Keratinocyte (primary cell): ENCODE results near the gene CHID1. TPM values are rescaled to one million over a fixed set of nuclear protein-coding genes. Genes with fewer than 3 reads are reported as not detected.

Experiments
- DNase-seq: peaks from one replicate; pipeline ENCODE4 v3.0.0-alpha.2; 2011; ENCODE audit warnings: low read depth, missing footprints, low spot score
- FAIRE-seq: peaks from 2 replicates; lab custom pipeline; 2011; peaks lifted over from hg19 to GRCh38; lab: Jason Lieb, UNC
- H2AFZ ChIP-seq: 2 replicates; pipeline ENCODE4 v1.6.0; 2012; ENCODE audit warnings: low read length, control low read depth, inconsistent platforms; ENCODE audit not compliant: control insufficient read depth
- H3K27ac ChIP-seq: 2 replicates; pipeline ENCODE4 v1.5.1; 2011; ENCODE audit warnings: low read length; ENCODE audit not compliant: control insufficient read depth, insufficient read depth
- H3K27me3 ChIP-seq: 3 replicates; pipeline ENCODE4 v1.6.0; 2011; ENCODE audit warnings: low read length; ENCODE audit not compliant: control insufficient read depth, insufficient read depth; ENCODE audit errors: extremely low read depth
- H3K36me3 ChIP-seq, 2 experiments: 2 replicates in 1 of 2; 3 replicates in 1 of 2; pipeline ENCODE4 v1.5.1; 2011; ENCODE audit warnings: low read length in 2 of 2, mild to moderate bottlenecking in 1 of 2; ENCODE audit not compliant: control insufficient read depth in 2 of 2, insufficient read depth in 2 of 2; ENCODE audit errors: extremely low read depth in 1 of 2
- H3K4me1 ChIP-seq: 3 replicates; pipeline ENCODE4 v1.5.1; 2011; ENCODE audit warnings: low read length; ENCODE audit not compliant: control insufficient read depth, insufficient read depth; ENCODE audit errors: extremely low read depth
- H3K4me2 ChIP-seq: 3 replicates; pipeline ENCODE4 v1.6.0; 2011; ENCODE audit warnings: low read depth, low read length; ENCODE audit not compliant: control insufficient read depth, insufficient read depth; ENCODE audit errors: extremely low read depth
- H3K4me3 ChIP-seq, 3 experiments: fragments of 200-600 bp in 1 of 3; sonication (generic) in 1 of 3; 2 replicates in 2 of 3; 3 replicates in 1 of 3; pipeline ENCODE4 v1.5.1; 2011 to 2016; ENCODE audit warnings: low read length in 3 of 3, mild to moderate bottlenecking in 3 of 3, control low read depth in 2 of 3, inconsistent platforms in 1 of 3, low read depth in 1 of 3, mixed read lengths in 1 of 3, mixed run types in 1 of 3, moderate library complexity in 1 of 3; ENCODE audit not compliant: control insufficient read depth in 2 of 3, insufficient read depth in 2 of 3; ENCODE audit errors: extremely low read depth in 1 of 3
- H3K79me2 ChIP-seq: 2 replicates; pipeline ENCODE4 v1.6.0; 2012; ENCODE audit warnings: low read length; ENCODE audit not compliant: control insufficient read depth, insufficient read depth
- H3K9ac ChIP-seq: 3 replicates; pipeline ENCODE4 v1.6.0; 2011; ENCODE audit warnings: low read length; ENCODE audit not compliant: control insufficient read depth, insufficient read depth; ENCODE audit errors: extremely low read depth
- H3K9me1 ChIP-seq: 3 replicates; pipeline ENCODE4 v1.6.0; 2011; ENCODE audit warnings: low read length; ENCODE audit not compliant: control insufficient read depth, insufficient read depth; ENCODE audit errors: extremely low read depth
- H3K9me3 ChIP-seq: 2 replicates; pipeline ENCODE4 v1.5.1; 2012; ENCODE audit warnings: low read depth, low read length; ENCODE audit not compliant: control insufficient read depth
- H4K20me1 ChIP-seq: 3 replicates; pipeline ENCODE4 v1.6.0; 2011; ENCODE audit warnings: low read length; ENCODE audit not compliant: control insufficient read depth, insufficient read depth; ENCODE audit errors: extremely low read depth
- EZH2 ChIP-seq: IDR thresholded peaks from one replicate; pipeline ENCODE4 v1.6.1; 2012; ENCODE audit warnings: inconsistent platforms, mild to moderate bottlenecking, low read length, moderate library complexity
- dilution Hi-C: fragments of 300-500 bp; cut with MboI; formaldehyde crosslinking; loops from one replicate; pipeline ENCODE4 v1.7.0; 2020; ENCODE audit warnings: low sequenced_read_pairs; ENCODE audit not compliant: extremely low pct_ligation_motif_present
- polyA plus RNA-seq, 5 experiments: library from polyadenylated mRNA; depleted of rRNA in 3 of 5; stranded (reverse) in 3 of 5; stranded (forward) in 1 of 5; unstranded in 1 of 5; fragments of >200 nt; gene quantifications; 1 replicate in 1 of 5; 2 replicates in 3 of 5; 3 replicates in 1 of 5; pipeline versions ENCODE4 v1.2.1 to v1.2.3, GENCODE V29; 2011 to 2012; ENCODE audit warnings: missing spikeins in 2 of 5, low read depth in 1 of 5, low replicate concordance in 1 of 5
- TF ChIP-seq, protein P1 (sequence below), 3 experiments: IDR thresholded peaks in 1 of 3; conservative IDR thresholded peaks in 1 of 3; optimal IDR thresholded peaks in 1 of 3; 2 replicates in 2 of 3; 3 replicates in 1 of 3; pipeline versions ENCODE3 to v1.5.1; 2011; ENCODE audit warnings: low read length in 3 of 3, mild to moderate bottlenecking in 3 of 3, moderate library complexity in 2 of 3, control low read depth in 1 of 3, inconsistent platforms in 1 of 3; ENCODE audit not compliant: insufficient read depth in 2 of 3; ENCODE audit errors: extremely low read depth in 1 of 3

CHID1 gene
- polyA plus RNA-seq, 1 donor (not counting 4 experiments of a cell fraction or from before 2014, with no cell fraction given): 23.0 TPM

DNA sequence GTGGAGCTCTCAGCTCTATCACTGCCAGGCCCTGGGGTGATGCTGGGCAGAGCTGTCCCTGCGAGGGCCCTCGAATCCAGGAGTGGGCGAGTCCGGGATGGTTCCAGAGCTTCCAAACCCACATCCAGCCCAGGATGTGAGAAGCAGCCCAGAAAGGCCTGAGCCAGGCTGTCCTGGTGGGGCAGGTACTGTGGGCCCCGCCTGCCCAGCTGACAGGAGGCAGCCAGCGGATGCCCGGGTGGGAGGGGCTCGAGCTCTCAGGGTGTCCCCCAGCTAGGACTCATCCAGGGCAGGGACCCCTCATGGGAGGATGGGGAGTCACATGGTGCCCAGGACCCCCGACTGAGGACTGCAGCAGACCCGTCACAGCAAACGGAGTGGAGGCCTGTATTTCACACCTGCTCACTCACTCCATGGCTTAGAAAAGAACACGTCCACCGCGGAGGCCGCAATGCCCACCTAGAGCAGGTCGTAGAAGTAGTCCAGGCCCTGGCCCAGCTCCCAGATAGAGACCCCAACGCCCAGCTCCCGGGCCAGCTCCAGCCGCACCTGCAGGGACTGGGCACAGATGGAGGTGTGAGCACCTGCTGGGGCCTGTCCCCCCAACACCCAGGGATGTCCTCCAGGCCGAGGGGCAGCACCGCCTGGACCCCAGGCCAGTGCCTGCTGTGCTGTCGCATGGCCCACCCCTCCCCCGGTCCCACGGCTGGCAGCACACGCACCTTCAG lies 41.0 kb downstream of the CHID1 start:
- dilution Hi-C loops: no loop called here
- Histone ChIP-seq H3K4me3 (no peak overlapping the region), H3K79me2 (no peaks in the 10 kb centered on the region), H3K36me3 (peaks cover 0 to 9% of the 10 kb centered on the region in 2 experiments), H3K27ac (no peak overlapping the region), H3K9me1 (no peaks in the 10 kb centered on the region), H3K4me1 (no peaks in the 10 kb centered on the region), H2AFZ (no peak overlapping the region), H3K4me2 (no peak overlapping the region), H3K9me3 (no peaks in the 10 kb centered on the region), H3K9ac (no peak overlapping the region), H3K27me3 (peaks cover 2% of the 10 kb centered on the region), H4K20me1 (peaks cover 2% of the 10 kb centered on the region)
- DNase-seq (no peak), FAIRE-seq (no peak)
- no peak for TF ChIP-seq EZH2
- TF ChIP-seq, protein P1, sequence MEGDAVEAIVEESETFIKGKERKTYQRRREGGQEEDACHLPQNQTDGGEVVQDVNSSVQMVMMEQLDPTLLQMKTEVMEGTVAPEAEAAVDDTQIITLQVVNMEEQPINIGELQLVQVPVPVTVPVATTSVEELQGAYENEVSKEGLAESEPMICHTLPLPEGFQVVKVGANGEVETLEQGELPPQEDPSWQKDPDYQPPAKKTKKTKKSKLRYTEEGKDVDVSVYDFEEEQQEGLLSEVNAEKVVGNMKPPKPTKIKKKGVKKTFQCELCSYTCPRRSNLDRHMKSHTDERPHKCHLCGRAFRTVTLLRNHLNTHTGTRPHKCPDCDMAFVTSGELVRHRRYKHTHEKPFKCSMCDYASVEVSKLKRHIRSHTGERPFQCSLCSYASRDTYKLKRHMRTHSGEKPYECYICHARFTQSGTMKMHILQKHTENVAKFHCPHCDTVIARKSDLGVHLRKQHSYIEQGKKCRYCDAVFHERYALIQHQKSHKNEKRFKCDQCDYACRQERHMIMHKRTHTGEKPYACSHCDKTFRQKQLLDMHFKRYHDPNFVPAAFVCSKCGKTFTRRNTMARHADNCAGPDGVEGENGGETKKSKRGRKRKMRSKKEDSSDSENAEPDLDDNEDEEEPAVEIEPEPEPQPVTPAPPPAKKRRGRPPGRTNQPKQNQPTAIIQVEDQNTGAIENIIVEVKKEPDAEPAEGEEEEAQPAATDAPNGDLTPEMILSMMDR (optimal IDR thresholded peaks at IDR 0.05 in 1 of 3, IDR thresholded peaks at IDR 0.05 in 1 of 3, conservative IDR thresholded peaks at IDR 0.05 in 1 of 3; ENCODE audit: extremely low read depth in 1 of 3, insufficient read depth in 2 of 3, low read length in 3 of 3): no peak

DNA sequence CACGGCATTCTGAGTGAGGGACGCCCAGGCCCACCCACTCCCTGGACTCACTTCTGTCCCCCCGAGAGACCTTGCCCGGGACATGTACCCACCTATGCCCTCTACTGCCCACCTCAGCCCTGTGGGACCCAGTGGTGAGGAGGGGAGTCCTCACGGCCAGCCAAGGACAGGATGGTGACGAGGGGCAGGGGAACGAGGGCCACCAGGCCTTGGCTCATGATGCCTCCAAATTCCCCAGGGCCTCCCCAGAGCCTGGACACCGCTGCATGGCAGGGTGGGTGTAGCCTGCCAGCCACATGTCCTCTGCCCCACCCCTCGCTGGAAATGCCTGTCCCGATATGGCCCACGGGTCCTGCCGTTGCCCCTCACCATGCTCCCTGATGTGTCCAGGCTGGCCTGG lies 41.8 kb downstream of the CHID1 start:
- Histone ChIP-seq H3K27me3 (peaks cover 2% of the 10 kb centered on the region), H3K9me3 (no peaks in the 10 kb centered on the region), H3K9ac (no peak overlapping the region), H3K79me2 (no peaks in the 10 kb centered on the region), H3K9me1 (no peaks in the 10 kb centered on the region), H3K27ac (no peak overlapping the region), H3K36me3 (peaks cover 0 to 9% of the 10 kb centered on the region in 2 experiments), H3K4me3 (no peak overlapping the region), H3K4me1 (no peaks in the 10 kb centered on the region), H4K20me1 (peaks cover 2% of the 10 kb centered on the region), H2AFZ (no peak overlapping the region), H3K4me2 (no peak overlapping the region)
- TF ChIP-seq, protein P1 (optimal IDR thresholded peaks at IDR 0.05 in 1 of 3, IDR thresholded peaks at IDR 0.05 in 1 of 3, conservative IDR thresholded peaks at IDR 0.05 in 1 of 3; ENCODE audit: extremely low read depth in 1 of 3, insufficient read depth in 2 of 3, low read length in 3 of 3): no peak
- TF ChIP-seq EZH2: no peak
- DNase-seq: no peak
- no peak for FAIRE-seq
- dilution Hi-C loops: no loop called here
